ENCODE data around the gene TPSB2. TPM values are rescaled to one million over a fixed set of nuclear protein-coding genes. Genes with fewer than 3 reads are reported as not detected.
"Not testable (repeated sequence)": the region's sequence is repeated elsewhere in the genome, so short reads cannot be mapped to it uniquely, and the experiment has no call there.

TPSB2 gene
- total RNA-seq, 1 donor from 2014 or later = 168 TPM

GRCh38 chr16:1275791-1276579 lies 46.0 kb upstream of the TPSB2 start:
- Histone ChIP-seq H3K4me1 (peaks cover 5% of the 10 kb centered on the region), H3K9me3 (no peaks in the 10 kb centered on the region)

GRCh38 chr16:1274767-1275166 lies 44.8 kb upstream of the TPSB2 start:
- Histone ChIP-seq H3K36me3 (no peaks in the 10 kb centered on the region), H3K4me3 (no peak overlapping the region), H3K9me3 (no peaks in the 10 kb centered on the region), H3K27me3 (ENCODE audit: low read depth) (peaks cover 36% of the 10 kb centered on the region), H3K4me1 (peaks cover 5% of the 10 kb centered on the region), H3K27ac (no peak overlapping the region)
- intact Hi-C loops (cut with DNase I) = no loop called here
- DNase-seq = no peak
- TF ChIP-seq CTCF (IDR thresholded peaks at IDR 0.05) = no peak
- no peak for ATAC-seq

More at GRCh38 chr16:1275791-1276579, 46.0 kb upstream of the TPSB2 start:
- TF ChIP-seq CTCF (IDR thresholded peaks at IDR 0.05) = no peak
- DNase-seq = no peak
- H3K27me3 ChIP-seq (ENCODE audit: low read depth) = peaks cover 35% of the 10 kb centered on the region
- H3K36me3 ChIP-seq = no peaks in the 10 kb centered on the region
- no peak overlapping the region for H3K4me3 ChIP-seq
- intact Hi-C loops (cut with DNase I) = no loop called here
- ATAC-seq = no peak
- H3K27ac ChIP-seq = no peak overlapping the region

- Histone ChIP-seq H3K36me3 (no peaks in the 10 kb centered on the region), H3K4me3 (no peak overlapping the region), H3K4me1 (peaks cover 5% of the 10 kb centered on the region), H3K27ac (no peak overlapping the region), H3K27me3 (ENCODE audit: low read depth) (peaks cover 34% of the 10 kb centered on the region), H3K9me3 (no peaks in the 10 kb centered on the region)
- DNase-seq = no peak
- ATAC-seq = no peak
- intact Hi-C loops (cut with DNase I) = no loop called here
- TF ChIP-seq CTCF (IDR thresholded peaks at IDR 0.05) = no peak
Measured at GRCh38 chr16:1273816-1274215, 43.8 kb upstream of the TPSB2 start.

GRCh38 chr16:1272453-1273198 lies 42.6 kb upstream of the TPSB2 start:
- intact Hi-C loops (cut with DNase I) = no loop called here
- ATAC-seq (no peak), DNase-seq (no peak)
- H3K27ac ChIP-seq = no peak overlapping the region
- peaks cover 25% of the 10 kb centered on the region for H3K27me3 ChIP-seq (ENCODE audit: low read depth)
- no peak for TF ChIP-seq CTCF (IDR thresholded peaks at IDR 0.05)
- no peaks in the 10 kb centered on the region for H3K9me3 ChIP-seq
- no peak overlapping the region for H3K4me3 ChIP-seq
- peaks cover 5% of the 10 kb centered on the region for H3K4me1 ChIP-seq
- no peaks in the 10 kb centered on the region for H3K36me3 ChIP-seq

- H3K27me3 ChIP-seq (ENCODE audit: low read depth) = peaks cover 19% of the 10 kb centered on the region
- DNase-seq (peak; percentile 48), ATAC-seq (peak in 1 of 2 donors; percentile 47)
- H3K4me3 ChIP-seq; H3K4me1 ChIP-seq; intact Hi-C loops (cut with DNase I); H3K9me3 ChIP-seq; H3K36me3 ChIP-seq; H3K27ac ChIP-seq: not testable (repeated sequence)
Measured at GRCh38 chr16:1271724-1272413, 41.9 kb upstream of the TPSB2 start.

All from lower lobe of right lung (tissue), 2 donors.